ENCODE results near the gene TBX2.

- TF ChIP-seq EZH2 (IDR thresholded peaks at IDR 0.05) (no peak), CTCF (IDR thresholded peaks at IDR 0.05) (peak; percentile 32), EZH2phosphoT487 (IDR thresholded peaks at IDR 0.05) (no peak)
Observed at GRCh38 chr17:61450641-61451537, 51.2 kb downstream of the TBX2 start.
